Neuronal stem cell (in vitro differentiated cells): Measurements from ENCODE around the gene ADCK2.
A peak's percentile ranks its signal among the peaks of the same experiment; 100 is the strongest.

Experiments used
- DNase-seq: peaks from one replicate; pipeline ENCODE4 v3.0.0-alpha.2; 2013; ENCODE audit warnings: low spot score
- H2AFZ ChIP-seq: one replicate; pipeline ENCODE4 v1.6.1; 2013; ENCODE audit warnings: mild to moderate bottlenecking, low read length, inconsistent platforms
- H2AK5ac ChIP-seq: 2 replicates; pipeline ENCODE4 v1.6.1; 2013; ENCODE audit warnings: low read depth, mild to moderate bottlenecking, inconsistent platforms, low read length, moderate library complexity, mixed read lengths
- H2BK120ac ChIP-seq: 2 replicates; pipeline ENCODE4 v1.6.1; 2013; ENCODE audit warnings: low read depth, mild to moderate bottlenecking, inconsistent platforms, low read length, moderate library complexity, mixed read lengths
- H2BK12ac ChIP-seq: one replicate; pipeline ENCODE4 v1.6.1; 2013; ENCODE audit warnings: low read length, inconsistent platforms
- H2BK15ac ChIP-seq: 2 replicates; pipeline ENCODE4 v1.6.1; 2013; ENCODE audit warnings: mild to moderate bottlenecking, low read length, inconsistent platforms, mixed read lengths
- H2BK5ac ChIP-seq: one replicate; pipeline ENCODE4 v1.6.1; 2013; ENCODE audit warnings: inconsistent platforms, mild to moderate bottlenecking, low read length, moderate library complexity
- H3K14ac ChIP-seq: one replicate; pipeline ENCODE4 v1.6.1; 2013; ENCODE audit warnings: low read length, inconsistent platforms
- H3K18ac ChIP-seq: 2 replicates; pipeline ENCODE4 v1.6.1; 2013; ENCODE audit warnings: low read length, inconsistent platforms
- H3K23ac ChIP-seq: 2 replicates; pipeline ENCODE4 v1.6.1; 2013; ENCODE audit warnings: low read depth, mild to moderate bottlenecking, mixed read lengths, low read length, inconsistent platforms; ENCODE audit not compliant: poor library complexity
- H3K27ac ChIP-seq: replicated peaks from 3 replicates; pipeline ENCODE4 v1.5.1; 2013; ENCODE audit warnings: low read length, inconsistent platforms
- H3K27me3 ChIP-seq, 3 experiments: 2 replicates each; pipeline ENCODE4 v1.6.1; 2013; ENCODE audit warnings: low read length in 3 of 3, mild to moderate bottlenecking in 2 of 3, inconsistent platforms in 1 of 3, low read depth in 1 of 3, mixed read lengths in 1 of 3, moderate library complexity in 1 of 3; ENCODE audit not compliant: control insufficient read depth in 3 of 3, insufficient read depth in 3 of 3
- H3K36me3 ChIP-seq, 2 donors: replicated peaks in 1 of 2; 2 replicates each; pipeline ENCODE4 v1.6.1; 2013; ENCODE audit warnings: low read length in 2 of 2; ENCODE audit not compliant: control insufficient read depth in 2 of 2, insufficient read depth in 2 of 2
- H3K4ac ChIP-seq: 2 replicates; pipeline ENCODE4 v1.6.1; 2013; ENCODE audit warnings: inconsistent platforms, mild to moderate bottlenecking, low read length, moderate library complexity
- H3K4me1 ChIP-seq, 2 donors: 1 replicate in 1 of 2; 2 replicates in 1 of 2; pipeline ENCODE4 v1.6.1; 2013; ENCODE audit warnings: low read length in 2 of 2, low read depth in 1 of 2; ENCODE audit not compliant: control insufficient read depth in 2 of 2, insufficient read depth in 1 of 2
- H3K4me2 ChIP-seq: one replicate; pipeline ENCODE4 v1.6.1; 2013; ENCODE audit warnings: mild to moderate bottlenecking, low read length, inconsistent platforms; ENCODE audit not compliant: insufficient read depth, poor library complexity, severe bottlenecking
- H3K4me3 ChIP-seq, 2 donors: 2 replicates each; pipeline ENCODE4 v1.5.1; 2013; ENCODE audit warnings: low read length in 2 of 2, mild to moderate bottlenecking in 2 of 2, inconsistent platforms in 1 of 2, moderate library complexity in 1 of 2
- H3K79me1 ChIP-seq: one replicate; pipeline ENCODE4 v1.6.1; 2013; ENCODE audit warnings: low read depth, mild to moderate bottlenecking, inconsistent platforms, low read length, moderate library complexity
- H3K9ac ChIP-seq: one replicate; pipeline ENCODE4 v1.6.1; 2013; ENCODE audit warnings: mild to moderate bottlenecking, low read depth, low read length, inconsistent platforms; ENCODE audit not compliant: poor library complexity
- H3K9me3 ChIP-seq, 2 donors: replicated peaks in 1 of 2; 2 replicates each; pipeline versions ENCODE3 to v1.6.1; 2013; ENCODE audit warnings: low read length in 2 of 2, mild to moderate bottlenecking in 2 of 2, inconsistent platforms in 1 of 2, low read depth in 1 of 2, mixed read lengths in 1 of 2, moderate library complexity in 1 of 2; ENCODE audit not compliant: control insufficient read depth in 2 of 2, insufficient read depth in 1 of 2
- H4K8ac ChIP-seq: one replicate; pipeline ENCODE4 v1.6.1; 2013; ENCODE audit warnings: low read depth, mild to moderate bottlenecking, inconsistent platforms, low read length, moderate library complexity
- H4K91ac ChIP-seq: one replicate; pipeline ENCODE4 v1.6.1; 2013; ENCODE audit warnings: low read length, low read depth, mild to moderate bottlenecking, inconsistent platforms; ENCODE audit not compliant: poor library complexity
- WGBS, 2 donors: extraction: QIAGEN DNeasy Blood & Tissue Kit; methylation state at CpG; one replicate each; pipeline ENCODE4 v1.1.7; 2013; ENCODE audit warnings: missing lambda C conversion rate in 2 of 2, mixed read lengths in 1 of 2; ENCODE audit not compliant: insufficient read length in 2 of 2, insufficient replicate concordance in 1 of 2; ENCODE audit errors: extremely low coverage in 2 of 2; 5-methylcytosine and 5-hydroxymethylcytosine counted together

The ADCK2 gene

GRCh38 chr7:140684066-140684950 is 11.6 kb downstream of the ADCK2 start:
- H3K14ac ChIP-seq: no peak overlapping the region
- H3K27ac ChIP-seq: peak overlapping the region; percentile 55
- peaks cover 0 to 2% of the 10 kb centered on the region in 2 donors for H3K36me3 ChIP-seq
- H3K4me3 ChIP-seq: no peak overlapping the region
- H2BK120ac ChIP-seq: no peak overlapping the region
- WGBS, 2 donors: no CpG with 5 or more reads among the region's 20 CpGs
- no peak overlapping the region for H3K23ac ChIP-seq
- no peak overlapping the region for H3K4ac ChIP-seq
- peak overlapping the region; percentile 8 for H3K18ac ChIP-seq
- no peak overlapping the region for H4K8ac ChIP-seq
- no peak overlapping the region for H2BK15ac ChIP-seq
- H2BK5ac ChIP-seq: no peak overlapping the region
- peak overlapping the region; percentile 41 for H2AK5ac ChIP-seq
- H2BK12ac ChIP-seq: no peak overlapping the region
- no peak overlapping the region for H3K4me2 ChIP-seq
- no peak overlapping the region for H4K91ac ChIP-seq
- peaks cover 11 to 12% of the 10 kb centered on the region in 2 donors for H3K4me1 ChIP-seq
- no peaks in the 10 kb centered on the region for H3K9me3 ChIP-seq
- no peaks in the 10 kb centered on the region for H3K27me3 ChIP-seq
- no peak for DNase-seq
- no peak overlapping the region for H3K9ac ChIP-seq
- peak overlapping the region; percentile 77 for H2AFZ ChIP-seq
- H3K79me1 ChIP-seq: no peaks in the 10 kb centered on the region

GRCh38 chr7:140685407-140686087 is 12.8 kb downstream of the ADCK2 start:
- Histone ChIP-seq H3K4me3 (no peak overlapping the region), H3K18ac (peak overlapping the region; percentile 40), H2BK120ac (no peak overlapping the region), H2AFZ (no peak overlapping the region), H3K9ac (no peak overlapping the region), H4K91ac (no peak overlapping the region), H3K14ac (no peak overlapping the region), H2AK5ac (peak overlapping the region; percentile 77), H3K4me2 (no peak overlapping the region), H2BK12ac (no peak overlapping the region), H3K23ac (no peak overlapping the region), H2BK15ac (no peak overlapping the region), H3K4me1 (peaks cover 11 to 12% of the 10 kb centered on the region in 2 donors), H3K27me3 (no peaks in the 10 kb centered on the region), H3K4ac (no peak overlapping the region), H3K36me3 (peaks cover 3 to 4% of the 10 kb centered on the region in 2 donors), H3K9me3 (no peaks in the 10 kb centered on the region), H3K79me1 (no peaks in the 10 kb centered on the region), H4K8ac (no peak overlapping the region), H3K27ac (no peak overlapping the region), H2BK5ac (no peak overlapping the region)
- no peak for DNase-seq
- no CpG with 5 or more reads among the region's 10 CpGs for WGBS, 2 donors

DNA sequence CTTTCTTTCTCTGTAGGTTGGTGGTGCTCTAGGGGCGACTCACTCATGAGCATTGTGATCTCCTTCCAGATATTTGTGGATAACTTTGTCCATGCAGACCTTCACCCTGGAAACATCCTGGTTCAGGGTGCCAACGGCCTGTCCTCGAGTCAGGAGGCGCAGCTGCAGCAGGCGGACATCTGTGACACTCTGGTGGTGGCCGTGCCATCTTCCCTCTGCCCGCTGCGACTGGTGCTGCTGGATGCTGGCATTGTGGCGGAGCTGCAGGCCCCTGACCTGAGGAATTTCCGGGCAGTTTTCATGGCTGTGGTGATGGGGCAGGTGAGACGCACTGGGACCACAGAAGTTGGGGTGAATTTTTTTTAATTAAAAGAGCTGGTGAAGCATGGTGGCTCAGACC is 14.2 kb downstream of the ADCK2 start:
- H2AK5ac ChIP-seq: no peak overlapping the region
- no peak overlapping the region for H3K27ac ChIP-seq
- no peak overlapping the region for H2BK120ac ChIP-seq
- H2BK12ac ChIP-seq: no peak overlapping the region
- no peak overlapping the region for H4K8ac ChIP-seq
- no peak overlapping the region for H3K4me2 ChIP-seq
- H4K91ac ChIP-seq: no peak overlapping the region
- no peak overlapping the region for H3K4me3 ChIP-seq
- DNase-seq: no peak
- no peak overlapping the region for H2BK15ac ChIP-seq
- no peak overlapping the region for H3K23ac ChIP-seq
- no peak overlapping the region for H2BK5ac ChIP-seq
- H3K4me1 ChIP-seq: peaks cover 11 to 12% of the 10 kb centered on the region in 2 donors
- no peaks in the 10 kb centered on the region for H3K79me1 ChIP-seq
- H3K14ac ChIP-seq: no peak overlapping the region
- no peaks in the 10 kb centered on the region for H3K9me3 ChIP-seq
- no peak overlapping the region for H3K4ac ChIP-seq
- no peak overlapping the region for H2AFZ ChIP-seq
- peaks cover 3 to 4% of the 10 kb centered on the region in 2 donors for H3K36me3 ChIP-seq
- H3K18ac ChIP-seq: peak overlapping the region; percentile 59
- H3K27me3 ChIP-seq: no peaks in the 10 kb centered on the region
- WGBS, 2 donors: no CpG with 5 or more reads among the region's 11 CpGs
- no peak overlapping the region for H3K9ac ChIP-seq

GRCh38 chr7:140688341-140688740 is 15.6 kb downstream of the ADCK2 start:
- H3K27me3 ChIP-seq: no peaks in the 10 kb centered on the region
- H2BK15ac ChIP-seq: no peak overlapping the region
- H2BK12ac ChIP-seq: no peak overlapping the region
- H2AFZ ChIP-seq: no peak overlapping the region
- no peak overlapping the region for H4K8ac ChIP-seq
- no peak overlapping the region for H3K27ac ChIP-seq
- WGBS, 2 donors: no CpG with 5 or more reads among the region's 6 CpGs
- peaks cover 3 to 4% of the 10 kb centered on the region in 2 donors for H3K36me3 ChIP-seq
- peaks cover 9% of the 10 kb centered on the region in 2 donors for H3K4me1 ChIP-seq
- no peaks in the 10 kb centered on the region for H3K79me1 ChIP-seq
- H3K23ac ChIP-seq: no peak overlapping the region
- no peak for DNase-seq
- H4K91ac ChIP-seq: no peak overlapping the region
- no peak overlapping the region for H3K4ac ChIP-seq
- H3K4me2 ChIP-seq: no peak overlapping the region
- H3K14ac ChIP-seq: no peak overlapping the region
- no peaks in the 10 kb centered on the region for H3K9me3 ChIP-seq
- no peak overlapping the region for H2AK5ac ChIP-seq
- H2BK120ac ChIP-seq: no peak overlapping the region
- no peak overlapping the region for H3K9ac ChIP-seq
- no peak overlapping the region for H2BK5ac ChIP-seq
- no peak overlapping the region for H3K18ac ChIP-seq
- H3K4me3 ChIP-seq: no peak overlapping the region
